Esophagus squamous epithelium (tissue), 4 donors: ENCODE results near the gene SLC17A7.

Experiments used
- CTCF ChIP-seq, 6 experiments: fragments of 450-650 bp in 4 of 6; fragments of 200-600 bp in 2 of 6; sonication (generic) in 2 of 6; IDR thresholded peaks; one replicate each; pipeline ENCODE4 v1.5.1; 2016 to 2019; ENCODE audit warnings: antibody characterized with exemption in 6 of 6, mild to moderate bottlenecking in 4 of 6, moderate library complexity in 4 of 6
- POLR2A ChIP-seq, 4 donors: fragments of 450-650 bp; IDR thresholded peaks; one replicate each; pipeline ENCODE4 v1.6.1; 2017; ENCODE audit warnings: antibody characterized with exemption in 4 of 4, mild to moderate bottlenecking in 4 of 4, moderate library complexity in 3 of 4

- TF ChIP-seq POLR2A (IDR thresholded peaks at IDR 0.05) (no peak), CTCF (IDR thresholded peaks at IDR 0.05) (no peak)
Measured at GRCh38 chr19:49411681-49412326, 29.5 kb downstream of the SLC17A7 start.
